ENCODE data around the gene GAREM1.

Gene GAREM1

DNA sequence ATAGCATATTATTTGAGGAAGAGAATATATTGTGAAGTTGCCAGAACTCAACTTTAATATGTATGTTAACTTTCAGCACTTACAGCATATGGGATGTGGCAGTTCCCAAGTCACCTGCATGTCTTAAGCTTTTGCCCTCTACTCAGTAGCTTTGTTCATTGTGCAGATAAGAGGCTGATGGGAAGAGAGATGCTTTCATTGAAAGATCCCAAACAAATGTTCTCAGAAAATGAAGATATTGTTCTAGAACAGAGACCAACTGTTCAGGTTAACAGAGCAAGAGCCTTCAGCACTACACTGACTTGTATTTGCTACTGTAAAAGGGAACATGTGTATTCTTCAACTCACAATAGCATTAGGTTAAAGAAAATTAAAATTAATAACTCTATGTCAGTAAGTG lies 28.1 kb downstream of the GAREM1 start:
- H3K4me3 ChIP-seq (ENCODE audit: insufficient read depth, low read depth, low read length), result no peak overlapping the region
- no peaks in the 10 kb centered on the region for H3K27me3 ChIP-seq (ENCODE audit: control insufficient read depth, insufficient read depth, low read length, poor library complexity, severe bottlenecking)
- H3K4me1 ChIP-seq (ENCODE audit: control insufficient read depth, insufficient read depth, low read length), result no peaks in the 10 kb centered on the region
- H3K9me3 ChIP-seq (ENCODE audit: control insufficient read depth, low read length), result no peaks in the 10 kb centered on the region
- H3K27ac ChIP-seq (ENCODE audit: insufficient read depth, low read depth, low read length, poor library complexity, severe bottlenecking), result no peak overlapping the region
- no peaks in the 10 kb centered on the region for H3K36me3 ChIP-seq (ENCODE audit: control insufficient read depth, insufficient read depth, low read length)

DNA sequence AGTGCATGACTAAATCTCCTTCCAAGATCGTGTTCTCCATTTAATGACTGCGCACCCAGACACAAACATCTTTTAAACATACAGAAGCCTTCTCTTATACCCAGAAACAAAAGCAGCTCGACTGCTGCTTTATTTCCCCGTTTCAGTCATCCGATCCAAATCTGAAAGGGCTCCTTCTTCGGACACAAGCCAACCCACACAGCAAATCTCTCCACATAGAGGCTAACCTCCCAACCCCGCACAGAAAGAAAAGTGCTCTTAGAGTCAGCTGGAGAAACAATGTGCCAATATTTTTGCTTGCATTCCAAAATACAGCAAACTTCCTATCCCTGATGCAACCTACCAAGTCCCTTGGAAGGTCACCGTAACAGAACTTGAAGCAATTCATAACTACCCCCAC lies 29.1 kb downstream of the GAREM1 start:
- H3K4me3 ChIP-seq (ENCODE audit: insufficient read depth, low read depth, low read length), result no peak overlapping the region
- H3K27ac ChIP-seq (ENCODE audit: insufficient read depth, low read depth, low read length, poor library complexity, severe bottlenecking), result no peak overlapping the region
- 89 to 92% methylated on average over 8 of the region's 8 CpGs for WGBS, 2 experiments
- H3K9me3 ChIP-seq (ENCODE audit: control insufficient read depth, low read length), result no peaks in the 10 kb centered on the region
- no peaks in the 10 kb centered on the region for H3K27me3 ChIP-seq (ENCODE audit: control insufficient read depth, insufficient read depth, low read length, poor library complexity, severe bottlenecking)
- H3K4me1 ChIP-seq (ENCODE audit: control insufficient read depth, insufficient read depth, low read length), result no peaks in the 10 kb centered on the region
- no peaks in the 10 kb centered on the region for H3K36me3 ChIP-seq (ENCODE audit: control insufficient read depth, insufficient read depth, low read length)

DNA sequence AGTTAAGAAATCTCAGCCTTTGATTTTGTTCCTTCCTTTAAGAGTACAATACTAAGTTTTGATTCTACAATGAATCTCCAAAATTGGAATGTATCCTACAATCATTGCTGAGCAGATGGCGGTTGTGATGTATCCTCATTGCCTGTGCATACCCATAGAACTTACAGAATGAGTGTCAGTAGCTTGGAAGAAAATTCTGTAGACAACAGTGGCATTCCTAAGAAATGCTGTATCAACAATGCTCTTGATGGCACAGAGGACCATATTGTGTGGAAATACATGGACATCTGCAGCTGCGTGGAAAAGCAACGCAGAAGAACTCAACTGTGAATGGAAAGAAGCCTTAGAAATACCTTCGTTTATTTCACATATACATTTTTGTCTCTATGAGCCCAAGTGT lies 30.2 kb downstream of the GAREM1 start:
- Histone ChIP-seq H3K4me1 (ENCODE audit: control insufficient read depth, insufficient read depth, low read length) (no peaks in the 10 kb centered on the region), H3K9me3 (ENCODE audit: control insufficient read depth, low read length) (no peaks in the 10 kb centered on the region), H3K36me3 (ENCODE audit: control insufficient read depth, insufficient read depth, low read length) (no peaks in the 10 kb centered on the region), H3K4me3 (ENCODE audit: insufficient read depth, low read depth, low read length) (no peak overlapping the region), H3K27me3 (ENCODE audit: control insufficient read depth, insufficient read depth, low read length, poor library complexity, severe bottlenecking) (no peaks in the 10 kb centered on the region), H3K27ac (ENCODE audit: insufficient read depth, low read depth, low read length, poor library complexity, severe bottlenecking) (no peak overlapping the region)
- 97 to 98% methylated on average over 3 to 4 of the region's 4 CpGs for WGBS, 2 experiments

GRCh38 chr18:32439802-32440201 lies 30.9 kb downstream of the GAREM1 start:
- WGBS, 2 experiments, result 88 to 89% methylated on average over 1 of the region's 1 CpG
- H3K4me3 ChIP-seq (ENCODE audit: insufficient read depth, low read depth, low read length), result no peak overlapping the region
- H3K9me3 ChIP-seq (ENCODE audit: control insufficient read depth, low read length), result no peaks in the 10 kb centered on the region
- H3K4me1 ChIP-seq (ENCODE audit: control insufficient read depth, insufficient read depth, low read length), result no peaks in the 10 kb centered on the region
- no peak overlapping the region for H3K27ac ChIP-seq (ENCODE audit: insufficient read depth, low read depth, low read length, poor library complexity, severe bottlenecking)
- no peaks in the 10 kb centered on the region for H3K36me3 ChIP-seq (ENCODE audit: control insufficient read depth, insufficient read depth, low read length)
- H3K27me3 ChIP-seq (ENCODE audit: control insufficient read depth, insufficient read depth, low read length, poor library complexity, severe bottlenecking), result no peaks in the 10 kb centered on the region

DNA sequence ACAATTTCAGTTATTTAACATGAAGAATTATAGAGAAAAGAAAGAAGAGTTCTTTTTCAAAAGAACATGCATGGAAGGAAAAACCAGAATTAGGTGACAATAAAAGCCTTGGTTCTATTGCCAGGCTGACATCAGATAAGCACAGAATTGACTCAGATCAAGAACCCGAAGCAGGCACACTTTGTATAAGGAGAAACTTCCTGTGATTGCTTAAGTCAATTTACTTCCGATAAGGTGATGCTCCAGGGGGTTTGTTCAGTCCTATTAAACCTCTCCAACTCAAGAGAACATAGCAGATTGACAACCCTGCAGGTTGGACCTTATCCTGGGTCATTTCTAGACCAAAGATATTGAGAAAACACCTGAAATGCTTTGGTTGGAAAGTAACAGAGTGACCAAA lies 31.4 kb downstream of the GAREM1 start:
- no peaks in the 10 kb centered on the region for H3K36me3 ChIP-seq (ENCODE audit: control insufficient read depth, insufficient read depth, low read length)
- H3K9me3 ChIP-seq (ENCODE audit: control insufficient read depth, low read length), result no peaks in the 10 kb centered on the region
- H3K4me1 ChIP-seq (ENCODE audit: control insufficient read depth, insufficient read depth, low read length), result no peaks in the 10 kb centered on the region
- H3K27ac ChIP-seq (ENCODE audit: insufficient read depth, low read depth, low read length, poor library complexity, severe bottlenecking), result no peak overlapping the region
- 86 to 91% methylated on average over 2 of the region's 2 CpGs for WGBS, 2 experiments
- no peak overlapping the region for H3K4me3 ChIP-seq (ENCODE audit: insufficient read depth, low read depth, low read length)
- H3K27me3 ChIP-seq (ENCODE audit: control insufficient read depth, insufficient read depth, low read length, poor library complexity, severe bottlenecking), result no peaks in the 10 kb centered on the region

DNA sequence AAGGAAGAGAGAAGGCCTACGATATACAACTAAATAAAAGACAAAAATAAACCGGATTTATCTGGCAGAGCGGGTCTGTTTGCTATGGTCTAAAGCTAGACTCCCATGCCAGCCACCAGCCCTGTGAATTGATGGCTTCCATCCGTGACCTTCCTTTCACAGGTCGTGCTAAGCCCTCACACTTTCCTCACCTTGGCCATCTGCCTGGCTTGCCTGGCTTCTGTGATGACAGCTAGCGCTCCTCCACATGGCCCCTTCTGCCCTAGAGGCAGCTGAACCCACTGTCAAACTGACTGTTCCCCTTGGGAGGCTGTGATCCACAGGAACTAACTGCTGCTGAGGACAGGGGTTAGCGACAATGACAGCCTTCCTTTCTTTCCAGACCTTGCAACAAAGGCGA lies 32.5 kb downstream of the GAREM1 start:
- H3K9me3 ChIP-seq (ENCODE audit: control insufficient read depth, low read length), result no peaks in the 10 kb centered on the region
- no peak overlapping the region for H3K4me3 ChIP-seq (ENCODE audit: insufficient read depth, low read depth, low read length)
- H3K36me3 ChIP-seq (ENCODE audit: control insufficient read depth, insufficient read depth, low read length), result no peaks in the 10 kb centered on the region
- H3K27me3 ChIP-seq (ENCODE audit: control insufficient read depth, insufficient read depth, low read length, poor library complexity, severe bottlenecking), result no peaks in the 10 kb centered on the region
- WGBS, 2 experiments, result 91% methylated on average over 8 of the region's 8 CpGs
- no peaks in the 10 kb centered on the region for H3K4me1 ChIP-seq (ENCODE audit: control insufficient read depth, insufficient read depth, low read length)
- no peak overlapping the region for H3K27ac ChIP-seq (ENCODE audit: insufficient read depth, low read depth, low read length, poor library complexity, severe bottlenecking)

- Histone ChIP-seq H3K4me3 (ENCODE audit: insufficient read depth, low read depth, low read length) (no peak overlapping the region), H3K27me3 (ENCODE audit: control insufficient read depth, insufficient read depth, low read length, poor library complexity, severe bottlenecking) (no peaks in the 10 kb centered on the region), H3K27ac (ENCODE audit: insufficient read depth, low read depth, low read length, poor library complexity, severe bottlenecking) (no peak overlapping the region), H3K9me3 (ENCODE audit: control insufficient read depth, low read length) (no peaks in the 10 kb centered on the region), H3K4me1 (ENCODE audit: control insufficient read depth, insufficient read depth, low read length) (no peaks in the 10 kb centered on the region), H3K36me3 (ENCODE audit: control insufficient read depth, insufficient read depth, low read length) (no peaks in the 10 kb centered on the region)
- 90 to 92% methylated on average over 6 to 7 of the region's 7 CpGs for WGBS, 2 experiments
Measured at GRCh38 chr18:32437100-32437834, 33.4 kb downstream of the GAREM1 start.

DNA sequence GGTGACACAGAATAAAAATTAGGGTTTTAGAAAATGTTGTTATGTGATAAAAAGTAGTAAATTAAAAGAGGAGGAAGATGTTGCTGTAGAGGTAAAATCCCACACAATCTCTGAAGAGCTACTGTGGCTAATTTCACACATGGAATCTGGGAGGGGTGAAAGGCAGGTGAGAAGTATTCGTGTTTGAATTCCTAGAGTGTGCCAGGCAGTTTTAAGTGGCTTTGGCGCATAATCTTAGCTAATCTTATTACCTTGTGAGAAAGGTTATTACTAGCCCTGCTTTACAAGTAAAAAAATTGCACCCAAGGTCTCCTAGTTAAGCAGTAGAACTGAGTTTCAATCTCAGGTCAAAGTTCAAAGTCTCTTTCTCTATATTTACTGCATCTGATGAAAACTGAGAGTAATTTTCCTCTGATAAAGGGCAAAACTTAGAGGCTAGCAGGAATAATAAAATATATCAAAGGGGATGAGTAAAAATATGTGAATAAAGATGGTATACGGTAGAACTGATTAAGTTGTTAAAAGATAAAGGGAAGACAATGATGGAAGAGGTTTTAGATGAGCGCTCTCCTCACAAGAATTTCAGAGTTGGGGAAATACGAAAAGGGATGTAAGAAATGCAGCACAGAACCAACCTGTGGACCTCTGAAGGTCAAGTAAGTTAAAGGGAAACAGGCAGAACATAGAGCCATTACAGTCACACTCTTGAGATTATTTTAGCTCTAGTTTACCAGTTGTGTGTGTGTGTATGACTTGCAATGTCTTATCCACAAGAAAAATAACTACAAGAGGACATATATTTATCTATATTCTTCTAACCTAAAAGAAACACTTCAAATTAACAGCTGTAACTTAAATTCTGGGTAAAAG lies 34.8 kb downstream of the GAREM1 start:
- Histone ChIP-seq H3K27ac (ENCODE audit: insufficient read depth, low read depth, low read length, poor library complexity, severe bottlenecking) (no peak overlapping the region), H3K27me3 (ENCODE audit: control insufficient read depth, insufficient read depth, low read length, poor library complexity, severe bottlenecking) (no peaks in the 10 kb centered on the region), H3K4me1 (ENCODE audit: control insufficient read depth, insufficient read depth, low read length) (no peaks in the 10 kb centered on the region), H3K36me3 (ENCODE audit: control insufficient read depth, insufficient read depth, low read length) (no peaks in the 10 kb centered on the region), H3K4me3 (ENCODE audit: insufficient read depth, low read depth, low read length) (no peak overlapping the region), H3K9me3 (ENCODE audit: control insufficient read depth, low read length) (no peaks in the 10 kb centered on the region)
- WGBS, 2 experiments, result 93 to 95% methylated on average over 5 of the region's 5 CpGs

GRCh38 chr18:32431753-32432152 lies 38.9 kb downstream of the GAREM1 start:
- WGBS, 2 experiments, result 88 to 100% methylated on average over 2 of the region's 2 CpGs

DNA sequence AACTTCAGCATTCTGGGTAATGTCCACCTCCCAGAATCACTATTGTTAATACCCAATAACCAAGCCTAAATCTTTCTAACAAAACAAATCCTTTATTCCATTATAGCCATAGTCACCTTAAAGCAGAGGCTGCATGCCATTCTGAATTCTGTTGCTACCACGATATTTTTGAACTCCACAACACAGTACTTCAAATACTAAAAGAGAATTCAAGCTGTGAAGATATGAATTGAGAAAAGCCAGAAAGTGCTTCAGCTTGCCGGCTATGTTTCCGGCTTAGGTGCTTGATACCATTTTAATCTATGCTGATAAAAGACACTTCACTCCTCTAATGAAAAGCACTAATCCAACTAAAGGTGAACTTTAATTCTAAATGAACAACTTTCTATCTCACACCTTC lies 41.3 kb downstream of the GAREM1 start:
- Histone ChIP-seq H3K4me3 (ENCODE audit: insufficient read depth, low read depth, low read length) (no peak overlapping the region), H3K27ac (ENCODE audit: insufficient read depth, low read depth, low read length, poor library complexity, severe bottlenecking) (no peak overlapping the region), H3K27me3 (ENCODE audit: control insufficient read depth, insufficient read depth, low read length, poor library complexity, severe bottlenecking) (no peaks in the 10 kb centered on the region), H3K4me1 (ENCODE audit: control insufficient read depth, insufficient read depth, low read length) (no peaks in the 10 kb centered on the region), H3K36me3 (ENCODE audit: control insufficient read depth, insufficient read depth, low read length) (no peaks in the 10 kb centered on the region), H3K9me3 (ENCODE audit: control insufficient read depth, low read length) (no peaks in the 10 kb centered on the region)
- WGBS, 2 experiments, result 88 to 92% methylated on average over 3 of the region's 3 CpGs

More at GRCh38 chr18:32431753-32432152, 38.9 kb downstream of the GAREM1 start:
- no peak overlapping the region for H3K4me3 ChIP-seq (ENCODE audit: insufficient read depth, low read depth, low read length)
- H3K27me3 ChIP-seq (ENCODE audit: control insufficient read depth, insufficient read depth, low read length, poor library complexity, severe bottlenecking), result no peaks in the 10 kb centered on the region
- H3K27ac ChIP-seq (ENCODE audit: insufficient read depth, low read depth, low read length, poor library complexity, severe bottlenecking), result no peak overlapping the region
- no peaks in the 10 kb centered on the region for H3K4me1 ChIP-seq (ENCODE audit: control insufficient read depth, insufficient read depth, low read length)
- no peaks in the 10 kb centered on the region for H3K36me3 ChIP-seq (ENCODE audit: control insufficient read depth, insufficient read depth, low read length)
- no peaks in the 10 kb centered on the region for H3K9me3 ChIP-seq (ENCODE audit: control insufficient read depth, low read length)

Measured in ectodermal cell (in vitro differentiated cells).